GM21515 (cell line): Measurements from ENCODE around the gene DCUN1D1.
A peak's percentile ranks its signal among the peaks of the same experiment; 100 is the strongest.
"Not testable (repeated sequence)": the region's sequence is repeated elsewhere in the genome, so short reads cannot be mapped to it uniquely, and the experiment has no call there.

Source experiments
- ATAC-seq: cut with Tn5 transposase; IDR thresholded peaks from one replicate; pipeline ENCODE4 v1.9.1; 2021; ENCODE audit not compliant: unreplicated experiment

Gene DCUN1D1

DNA sequence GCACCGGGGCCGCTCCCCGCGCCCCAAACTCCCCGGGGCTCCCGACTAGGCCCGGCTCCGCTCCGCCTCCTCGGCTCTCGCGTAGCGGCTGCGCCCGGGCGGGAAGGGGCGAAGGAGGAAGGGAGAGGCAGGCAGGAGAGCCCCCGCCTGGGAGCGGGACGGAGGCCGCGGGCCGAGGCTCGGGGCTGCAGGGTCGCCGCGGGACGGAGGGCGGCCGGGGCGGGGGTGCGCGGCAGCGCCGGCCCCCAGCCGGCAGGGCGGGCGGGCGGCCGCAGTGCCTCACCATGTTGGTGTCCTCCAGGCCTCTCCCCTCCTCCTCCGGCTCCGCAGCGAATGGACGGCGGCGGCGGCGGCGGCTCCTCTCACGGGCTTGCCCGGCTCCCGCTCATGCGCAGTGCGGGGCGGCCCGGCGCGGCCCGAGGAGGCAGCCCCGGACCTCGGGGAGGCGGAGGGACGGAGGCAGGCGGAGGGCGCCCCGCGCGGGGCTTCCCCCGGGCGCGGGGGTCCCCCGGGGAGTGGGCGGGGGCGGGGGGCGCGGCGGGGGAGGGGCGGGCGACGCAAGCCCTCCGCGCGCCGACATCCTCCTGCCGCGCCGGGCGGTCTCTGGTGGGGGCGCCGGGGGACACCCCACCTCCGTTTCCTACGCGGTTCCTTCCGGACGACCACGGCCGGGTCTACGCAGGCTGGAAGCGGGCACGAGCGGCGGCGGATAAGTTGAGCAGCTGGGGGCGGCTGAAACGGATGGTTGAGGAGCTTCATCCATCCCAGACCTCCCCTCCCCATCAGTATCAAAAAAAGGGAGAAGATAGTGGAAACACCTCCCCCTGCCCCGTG is at the start of gene DCUN1D1:
Gene DCUN1D1 (minus strand): TSS at position 335 of the 834 bp plus-strand sequence. CDS start 49 bp downstream, at position 286.
- ATAC-seq = peak; percentile 86

DNA sequence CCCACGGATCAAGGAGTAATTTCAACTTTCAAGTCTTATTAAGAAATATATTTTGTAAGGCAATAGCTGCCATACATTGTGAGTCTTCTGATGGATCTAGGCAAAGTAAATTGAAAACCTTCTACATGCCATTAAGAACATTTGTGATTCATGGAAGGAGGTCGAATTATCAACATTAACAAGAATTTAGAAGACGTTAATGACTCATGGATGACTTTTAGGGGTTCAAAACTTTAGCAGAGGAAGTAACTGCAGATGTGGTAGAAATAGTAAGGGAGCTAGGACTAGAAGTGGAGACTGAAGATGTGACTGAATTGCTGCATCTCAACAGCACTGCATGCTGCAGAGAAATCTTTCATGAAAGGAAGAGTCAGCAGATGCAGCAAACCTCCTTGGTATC is 48.1 kb upstream of the DCUN1D1 start:
- ATAC-seq = no peak

DNA sequence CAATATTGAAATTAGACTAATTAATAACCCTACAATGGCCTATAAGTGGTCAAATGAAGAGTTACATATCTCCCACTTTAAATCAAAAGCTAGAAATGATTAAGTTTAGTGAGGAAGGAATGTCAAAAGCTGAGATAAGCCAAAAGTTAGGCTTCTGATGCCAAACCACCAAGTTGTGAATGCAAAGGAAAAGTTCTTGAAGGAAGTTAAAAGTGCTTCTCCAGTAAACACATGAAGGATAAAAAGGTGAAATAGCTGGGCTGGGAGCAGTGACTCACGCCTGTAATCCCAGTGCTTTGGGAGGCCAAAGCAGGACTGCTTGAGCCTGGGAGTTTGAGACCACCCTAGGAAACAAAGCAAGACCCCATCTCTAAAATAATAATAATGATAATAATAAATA is 46.9 kb upstream of the DCUN1D1 start:
- no peak for ATAC-seq

DNA sequence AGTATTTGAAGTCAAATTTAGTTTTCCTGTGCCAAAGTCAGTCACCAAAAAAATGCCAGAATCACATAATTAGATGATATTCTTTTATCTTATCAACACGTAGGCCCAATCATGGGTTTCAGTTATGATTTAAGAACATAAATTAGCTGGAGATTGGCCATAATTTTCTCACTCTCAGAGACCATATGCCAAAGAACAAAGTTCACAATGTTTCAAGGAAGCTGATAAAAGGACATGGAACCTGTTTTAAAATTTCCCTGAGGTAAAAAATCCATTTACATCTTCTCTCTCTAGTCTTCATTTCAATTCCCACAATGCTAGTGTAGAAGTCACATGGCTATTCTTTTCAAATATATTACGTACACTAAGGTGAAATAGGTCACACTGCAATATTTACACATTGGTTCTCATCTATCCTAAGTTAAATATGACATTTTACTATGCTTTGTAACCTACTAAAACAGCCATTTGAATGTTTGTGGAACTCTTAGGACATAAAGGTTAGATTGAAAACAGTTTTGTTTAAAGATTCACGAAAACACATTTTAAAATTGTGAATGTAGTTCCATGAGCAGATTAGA is 42.7 kb upstream of the DCUN1D1 start:
- ATAC-seq = no peak

DNA sequence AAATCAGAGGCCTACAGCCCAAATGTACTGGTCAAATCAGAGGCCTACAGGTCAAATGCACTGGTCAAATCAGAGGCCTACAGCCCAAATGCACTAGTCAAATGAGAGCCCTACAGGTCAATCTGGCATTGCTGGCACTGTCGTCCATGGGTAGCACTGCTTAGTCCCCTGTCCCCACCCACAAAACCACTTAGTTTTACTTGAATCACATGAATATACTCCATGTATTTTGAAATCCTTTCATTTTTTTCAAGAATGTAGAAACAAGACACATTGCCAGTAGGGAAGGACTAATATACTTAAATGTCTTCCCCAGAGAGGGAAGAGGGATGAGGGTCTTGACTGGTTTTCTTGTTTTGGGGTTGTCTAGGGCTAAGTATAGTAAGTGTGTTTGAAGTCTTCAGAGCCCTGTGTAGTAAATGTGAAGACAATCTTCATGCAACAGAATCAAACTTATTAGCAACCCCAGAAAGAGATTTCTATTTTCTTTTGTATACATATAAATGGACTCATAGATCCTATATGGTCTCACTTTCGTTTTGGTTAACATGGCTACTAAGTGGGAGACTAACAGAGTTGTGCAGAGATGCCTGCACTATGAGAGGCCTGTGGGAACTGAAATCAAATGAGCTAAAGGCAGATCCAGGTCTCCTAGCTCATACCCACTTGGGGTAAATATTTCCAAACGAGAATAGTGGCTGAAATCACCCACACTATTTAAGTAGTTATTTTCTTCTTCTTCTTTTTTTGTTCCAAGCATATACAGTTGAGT is 38.3 kb upstream of the DCUN1D1 start:
- no peak for ATAC-seq

DNA sequence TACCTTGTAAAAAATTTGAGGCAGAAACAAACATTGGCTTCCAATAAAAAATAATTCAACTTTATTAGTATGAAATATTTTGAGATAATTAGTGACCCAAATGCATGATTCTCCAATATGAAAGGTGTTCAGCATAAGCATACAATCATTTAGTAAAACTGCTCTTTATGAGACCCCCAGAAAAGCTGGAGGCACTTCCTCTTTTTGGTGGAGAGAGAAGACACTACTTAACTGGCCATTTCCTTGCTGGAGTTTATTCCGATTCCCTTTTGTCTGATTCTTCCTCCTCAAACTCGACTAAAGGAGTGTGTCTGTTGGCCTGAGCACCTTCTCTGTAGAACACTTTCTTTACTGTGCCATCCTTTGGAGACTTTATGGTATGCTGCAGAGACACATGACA is 34.8 kb upstream of the DCUN1D1 start:
- no peak for ATAC-seq

DNA sequence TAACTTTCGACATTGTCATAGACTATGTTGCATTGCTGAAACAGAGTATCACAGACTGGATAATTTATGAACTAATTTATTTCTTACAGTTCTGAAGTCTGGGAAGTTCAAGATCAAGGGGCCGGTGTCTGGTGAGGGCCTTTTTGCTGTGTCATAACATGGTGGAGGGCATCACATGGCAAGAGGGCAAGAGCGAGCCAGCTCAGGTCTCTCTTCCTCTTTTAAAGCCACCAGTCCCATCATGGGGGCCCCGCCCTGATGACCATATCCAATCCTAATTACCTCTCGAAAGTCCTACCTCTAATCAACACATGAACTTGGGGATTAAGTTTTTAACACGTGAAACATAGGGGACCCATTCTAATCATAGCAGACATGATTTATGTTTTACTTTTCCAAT is 33.5 kb upstream of the DCUN1D1 start:
- ATAC-seq = no peak

- ATAC-seq = no peak
Measured at GRCh38 chr3:183013074-183013473, 32.7 kb upstream of the DCUN1D1 start.

GRCh38 chr3:183008800-183009199 is 28.5 kb upstream of the DCUN1D1 start:
- no peak for ATAC-seq

DNA sequence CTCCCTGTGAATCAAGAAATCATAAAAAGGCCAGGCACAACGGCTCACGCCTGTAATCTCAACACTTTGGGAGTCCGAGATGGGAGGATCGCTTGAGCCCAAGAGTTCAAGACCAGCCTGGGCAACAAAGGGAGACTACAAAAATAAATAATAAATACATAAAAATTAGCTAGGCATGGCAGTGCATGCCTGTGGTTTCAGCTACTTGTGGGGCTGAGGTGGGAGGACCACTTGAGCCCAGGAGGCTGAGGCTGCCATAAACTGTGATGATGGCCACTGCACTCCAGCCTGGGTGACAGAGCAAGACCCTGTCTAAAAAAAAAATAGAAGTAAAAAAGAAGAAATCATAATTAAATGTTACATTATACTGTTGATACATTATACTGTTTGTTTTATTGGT is 28.0 kb upstream of the DCUN1D1 start:
- ATAC-seq = no peak

GRCh38 chr3:183006396-183007002 is 26.2 kb upstream of the DCUN1D1 start:
- no peak for ATAC-seq

- no peak for ATAC-seq
Measured at GRCh38 chr3:182999767-183000166, 19.4 kb upstream of the DCUN1D1 start.

- not testable (repeated sequence) for ATAC-seq
Measured at GRCh38 chr3:182993486-182994201, 13.3 kb upstream of the DCUN1D1 start.

DNA sequence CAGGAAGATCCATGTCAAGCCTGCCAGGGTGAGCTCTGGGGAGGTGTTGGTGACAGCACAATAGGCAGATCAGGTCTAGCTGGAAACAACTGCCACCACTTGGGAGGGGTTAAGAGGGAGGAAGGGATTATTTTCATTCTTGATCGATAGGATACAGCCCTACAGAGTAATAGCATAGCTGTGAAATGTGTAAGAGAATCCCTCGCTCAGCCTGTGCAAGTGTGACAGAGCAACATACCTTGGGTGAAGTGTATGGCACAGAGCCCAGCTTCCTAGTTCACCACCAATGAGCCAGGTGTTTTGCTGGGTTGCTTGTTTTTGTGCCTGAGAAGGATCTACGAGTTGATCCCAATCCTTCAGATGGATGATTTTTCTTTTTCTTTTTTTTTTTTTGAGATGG is 9.2 kb upstream of the DCUN1D1 start:
- no peak for ATAC-seq

- no peak for ATAC-seq
Measured at GRCh38 chr3:182986021-182986420, 5.7 kb upstream of the DCUN1D1 start.

GRCh38 chr3:182983876-182984275 is 3.5 kb upstream of the DCUN1D1 start:
- ATAC-seq = no peak

GRCh38 chr3:182981038-182981380 is 671 bp upstream of the DCUN1D1 start:
- no peak for ATAC-seq

DNA sequence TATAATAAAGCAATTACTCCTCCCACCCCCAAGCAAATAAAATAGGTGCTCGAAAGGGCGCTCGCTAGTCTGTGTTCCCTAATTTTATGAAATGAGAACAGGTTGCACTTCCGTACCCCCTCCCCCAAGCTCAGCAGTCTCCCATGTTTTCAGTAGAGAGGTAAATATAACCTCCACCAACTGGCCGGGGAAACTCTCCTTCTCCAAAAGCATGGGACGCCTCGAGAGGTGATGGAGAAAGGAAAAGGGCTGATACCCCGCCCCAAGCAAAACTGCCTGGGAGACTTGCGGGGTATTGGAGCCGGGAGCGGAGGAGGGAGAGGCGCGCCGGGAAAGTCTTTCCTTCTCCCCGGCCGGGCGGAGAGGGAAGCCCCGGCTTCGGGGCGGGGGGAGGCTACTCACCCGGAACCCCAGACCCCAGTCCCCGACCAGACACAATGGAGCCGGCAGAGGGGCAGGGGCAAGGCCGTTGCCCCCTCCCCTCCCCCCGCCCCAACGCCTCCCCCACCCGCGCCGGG is 605 bp downstream of the DCUN1D1 start:
- peak; percentile 16 for ATAC-seq

DNA sequence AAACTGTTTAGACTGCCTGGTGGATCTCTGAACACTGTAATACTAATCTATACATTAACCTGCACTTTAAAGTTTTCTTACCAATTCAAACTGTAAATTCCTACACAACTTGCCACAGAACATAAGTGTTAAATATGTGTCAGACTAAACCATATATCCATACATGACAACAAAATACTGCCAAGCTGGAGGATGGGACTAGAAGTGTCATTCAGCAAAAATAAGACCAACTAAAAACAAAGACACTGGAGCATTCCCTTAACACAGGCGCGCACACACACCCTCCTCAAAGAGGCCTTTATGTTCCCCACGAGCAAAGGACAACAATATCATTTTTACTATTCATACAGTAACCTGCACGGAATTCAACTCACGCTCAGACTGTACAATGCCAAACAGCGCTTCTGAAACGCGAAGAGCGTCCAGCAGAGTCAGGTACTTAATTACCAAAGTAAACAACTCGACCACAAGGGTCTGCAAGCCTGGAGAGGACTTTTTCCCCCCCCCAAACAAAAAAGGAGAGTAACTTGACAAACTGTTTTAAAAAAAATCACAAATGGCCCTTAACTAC is 1.1 kb downstream of the DCUN1D1 start:
- no peak for ATAC-seq

GRCh38 chr3:182978387-182978786 is 2.0 kb downstream of the DCUN1D1 start:
- no peak for ATAC-seq
